Thoracic aorta (tissue), 2 donors: ENCODE results near the gene COL18A1. TPM values are rescaled to one million over a fixed set of nuclear protein-coding genes. Genes with fewer than 3 reads are reported as not detected.
A peak's percentile ranks its signal among the peaks of the same experiment; 100 is the strongest.

Experiments
- ATAC-seq: fragments of 150-250 bp; one replicate; pipeline ENCODE4 v1.8.0; 2017; ENCODE audit warnings: low read depth; ENCODE audit not compliant: insufficient number of reproducible peaks, low FRiP score
- DNase-seq: peaks from one replicate; pipeline ENCODE4 v3.0.0-alpha.2; 2020; ENCODE audit warnings: low spot score
- H3K27ac ChIP-seq, 2 donors: fragments of 200-600 bp; sonication (generic); 1 replicate in 1 of 2; 2 replicates in 1 of 2; pipeline ENCODE4 v1.5.1; 2016; ENCODE audit warnings: mild to moderate bottlenecking in 2 of 2, moderate library complexity in 2 of 2
- H3K27me3 ChIP-seq: fragments of 200-600 bp; sonication (generic); replicated peaks from 2 replicates; pipeline ENCODE4 v1.6.0; 2016; ENCODE audit warnings: mild to moderate bottlenecking; ENCODE audit not compliant: insufficient read depth
- H3K36me3 ChIP-seq: fragments of 200-600 bp; sonication (generic); one replicate; pipeline ENCODE4 v1.5.1; 2016
- H3K4me1 ChIP-seq, 2 donors: fragments of 200-600 bp; sonication (generic); 1 replicate in 1 of 2; 2 replicates in 1 of 2; pipeline versions ENCODE4 v1.5.1 to v1.6.0; 2016; ENCODE audit warnings: low read depth in 2 of 2, mild to moderate bottlenecking in 1 of 2; ENCODE audit not compliant: control insufficient read depth in 1 of 2
- H3K4me3 ChIP-seq: fragments of 200-600 bp; sonication (generic); 2 replicates; pipeline ENCODE4 v1.5.1; 2016; ENCODE audit warnings: mild to moderate bottlenecking
- H3K9me3 ChIP-seq: fragments of 200-600 bp; sonication (generic); 2 replicates; pipeline ENCODE4 v1.5.1; 2016
- total RNA-seq, 2 donors: library from RNA; depleted of rRNA; stranded (reverse); fragments of >200 nt; gene quantifications; one replicate each; pipeline versions ENCODE4 v1.1.0 to v1.2.3, GENCODE V29; 2016
- TF ChIP-seq, protein P1 (sequence below): fragments of 200-600 bp; sonication (generic); IDR thresholded peaks from one replicate; pipeline ENCODE4 v1.5.1; 2019; ENCODE audit warnings: antibody characterized with exemption

Gene COL18A1
- total RNA-seq, 2 donors from 2014 or later: 507 to 811 TPM

DNA sequence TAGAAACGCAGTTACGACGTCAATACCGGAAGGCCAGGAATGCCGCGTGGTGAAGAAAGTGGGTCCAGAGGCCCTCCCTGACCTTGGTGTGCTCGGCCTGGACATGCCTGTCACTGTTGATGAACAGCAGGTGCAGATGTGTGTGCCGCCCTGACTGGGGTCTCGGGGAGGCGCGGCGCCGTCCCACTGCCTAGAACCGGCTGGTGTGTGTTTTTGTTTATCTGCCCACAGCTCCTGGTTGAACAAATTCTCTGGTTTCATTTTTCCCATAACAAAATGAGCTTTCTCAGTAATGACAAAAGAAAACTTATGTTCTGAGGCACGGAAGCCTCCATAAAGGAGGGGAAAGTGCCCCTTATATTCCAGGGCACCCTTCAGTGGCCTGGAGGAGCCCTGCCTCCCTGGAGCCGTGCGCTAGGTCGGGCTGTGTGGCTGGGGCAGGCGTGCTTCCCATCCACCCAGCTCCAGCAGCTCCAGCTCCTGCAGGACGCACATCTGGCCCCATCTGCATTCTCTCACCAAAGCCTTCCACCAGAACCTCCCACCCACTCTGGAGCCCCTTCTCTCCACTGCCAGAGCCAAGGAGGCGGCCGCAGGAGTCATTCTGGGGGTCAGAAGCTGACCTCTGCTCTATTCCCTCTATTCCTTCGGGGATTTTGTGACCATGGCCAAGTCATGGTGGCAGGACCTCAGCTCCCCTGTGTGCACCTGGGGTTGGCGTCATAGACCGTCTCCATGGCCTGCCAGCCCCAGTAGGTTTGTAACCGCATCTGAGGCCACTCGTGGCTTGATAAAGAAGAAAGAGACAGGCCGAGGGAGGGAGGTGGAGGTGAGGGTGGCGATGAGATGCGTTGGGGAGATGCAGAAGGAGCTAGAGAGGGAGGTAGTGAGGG is 20.1 kb upstream of the COL18A1 start:
- H3K27me3 ChIP-seq: no peaks in the 10 kb centered on the region
- peaks cover 0 to 20% of the 10 kb centered on the region in 2 donors for H3K4me1 ChIP-seq
- DNase-seq (no peak), ATAC-seq (no peak)
- TF ChIP-seq, protein P1, sequence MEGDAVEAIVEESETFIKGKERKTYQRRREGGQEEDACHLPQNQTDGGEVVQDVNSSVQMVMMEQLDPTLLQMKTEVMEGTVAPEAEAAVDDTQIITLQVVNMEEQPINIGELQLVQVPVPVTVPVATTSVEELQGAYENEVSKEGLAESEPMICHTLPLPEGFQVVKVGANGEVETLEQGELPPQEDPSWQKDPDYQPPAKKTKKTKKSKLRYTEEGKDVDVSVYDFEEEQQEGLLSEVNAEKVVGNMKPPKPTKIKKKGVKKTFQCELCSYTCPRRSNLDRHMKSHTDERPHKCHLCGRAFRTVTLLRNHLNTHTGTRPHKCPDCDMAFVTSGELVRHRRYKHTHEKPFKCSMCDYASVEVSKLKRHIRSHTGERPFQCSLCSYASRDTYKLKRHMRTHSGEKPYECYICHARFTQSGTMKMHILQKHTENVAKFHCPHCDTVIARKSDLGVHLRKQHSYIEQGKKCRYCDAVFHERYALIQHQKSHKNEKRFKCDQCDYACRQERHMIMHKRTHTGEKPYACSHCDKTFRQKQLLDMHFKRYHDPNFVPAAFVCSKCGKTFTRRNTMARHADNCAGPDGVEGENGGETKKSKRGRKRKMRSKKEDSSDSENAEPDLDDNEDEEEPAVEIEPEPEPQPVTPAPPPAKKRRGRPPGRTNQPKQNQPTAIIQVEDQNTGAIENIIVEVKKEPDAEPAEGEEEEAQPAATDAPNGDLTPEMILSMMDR: no peak
- no peaks in the 10 kb centered on the region for H3K9me3 ChIP-seq
- H3K36me3 ChIP-seq: no peaks in the 10 kb centered on the region
- no peak overlapping the region for H3K4me3 ChIP-seq
- no peak overlapping the region for H3K27ac ChIP-seq

DNA sequence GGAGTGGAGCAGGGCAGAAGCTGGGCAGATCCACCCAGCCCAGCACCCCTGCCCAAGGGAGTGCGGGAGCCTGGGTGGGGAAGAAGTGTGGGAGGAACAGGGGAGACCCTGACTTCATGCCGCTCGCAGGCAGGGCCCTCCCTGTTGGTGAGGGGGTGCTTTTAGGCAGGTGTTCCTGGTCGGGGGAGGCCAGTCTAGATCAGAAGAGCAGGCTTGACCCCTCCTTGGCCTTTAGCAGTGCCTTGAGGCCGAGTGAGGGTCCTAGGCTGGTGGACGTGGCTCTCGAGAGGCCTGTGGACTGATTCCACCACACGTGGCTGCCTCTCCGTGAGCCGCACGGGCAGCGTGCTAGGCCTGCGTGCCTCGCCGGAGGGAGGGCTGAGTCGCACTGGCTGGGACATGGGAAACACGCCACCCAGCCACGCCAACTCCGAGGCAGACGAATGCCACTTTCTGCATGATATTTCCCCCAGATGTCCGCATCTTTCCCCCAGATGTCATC is 19.4 kb upstream of the COL18A1 start:
- Histone ChIP-seq H3K27me3 (no peaks in the 10 kb centered on the region), H3K36me3 (no peaks in the 10 kb centered on the region), H3K27ac (no peak overlapping the region), H3K4me3 (no peak overlapping the region), H3K4me1 (peaks cover 0 to 20% of the 10 kb centered on the region in 2 donors), H3K9me3 (no peaks in the 10 kb centered on the region)
- no peak for ATAC-seq
- DNase-seq: no peak
- TF ChIP-seq, protein P1: no peak

DNA sequence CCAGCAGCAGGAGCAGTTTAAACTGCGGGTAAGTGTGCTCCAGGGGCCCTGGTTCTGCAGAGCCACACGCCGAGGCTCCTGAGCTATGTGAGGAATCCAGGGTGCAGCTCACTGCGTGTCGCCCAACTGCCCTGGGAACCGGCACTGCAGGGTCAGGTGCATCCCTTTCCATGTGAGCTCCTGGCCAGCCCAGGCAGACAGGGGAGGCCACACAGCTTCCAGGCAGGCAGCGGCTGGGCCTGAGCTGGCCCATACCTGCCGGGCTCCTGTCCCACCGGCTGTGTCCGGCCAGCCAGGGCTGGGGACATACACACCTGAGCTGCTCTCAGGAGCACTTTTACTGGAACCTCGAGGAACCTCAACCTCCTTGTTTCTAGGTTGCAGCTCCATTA is 18.6 kb upstream of the COL18A1 start:
- H3K27me3 ChIP-seq: no peaks in the 10 kb centered on the region
- ATAC-seq (no peak), DNase-seq (no peak)
- no peak overlapping the region for H3K27ac ChIP-seq
- H3K4me3 ChIP-seq: no peak overlapping the region
- H3K4me1 ChIP-seq: peaks cover 0 to 20% of the 10 kb centered on the region in 2 donors
- H3K9me3 ChIP-seq: no peaks in the 10 kb centered on the region
- TF ChIP-seq, protein P1: no peak
- no peaks in the 10 kb centered on the region for H3K36me3 ChIP-seq

DNA sequence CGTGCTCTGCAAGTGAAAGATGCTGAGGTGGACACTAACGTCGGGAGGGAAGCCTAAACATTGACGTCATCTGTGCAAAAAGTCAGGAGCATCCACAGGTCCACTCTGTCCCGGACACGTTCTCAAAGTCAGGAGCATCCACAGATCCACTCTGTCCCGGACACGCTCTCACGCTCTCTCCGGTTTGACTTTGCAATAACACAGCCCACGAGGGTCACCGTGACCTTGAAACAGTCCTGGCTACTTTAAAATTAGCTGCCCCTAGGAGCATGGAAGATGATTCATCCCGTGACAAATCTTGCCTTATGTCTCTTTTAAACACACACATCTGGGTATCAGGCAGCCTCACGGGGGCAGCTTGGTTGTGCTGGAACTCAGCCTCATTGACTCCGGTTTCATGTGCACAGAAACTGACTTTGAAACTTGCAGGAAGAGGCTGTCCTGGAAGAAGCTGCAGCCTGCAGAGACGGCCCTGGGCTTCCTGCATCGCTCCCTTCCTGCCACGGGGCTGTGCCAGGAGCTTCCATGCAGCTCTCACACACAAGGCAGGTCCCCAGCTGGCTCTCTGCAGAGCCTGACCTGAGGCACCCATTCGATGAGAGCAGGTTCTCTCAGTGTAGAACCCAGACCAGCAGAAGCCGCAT is 18.1 kb upstream of the COL18A1 start:
- H3K36me3 ChIP-seq: no peaks in the 10 kb centered on the region
- no peak for DNase-seq
- TF ChIP-seq, protein P1: peak; percentile 31
- H3K27me3 ChIP-seq: no peaks in the 10 kb centered on the region
- H3K4me3 ChIP-seq: peak overlapping the region; percentile 5
- no peak for ATAC-seq
- H3K4me1 ChIP-seq: peaks cover 0 to 20% of the 10 kb centered on the region in 2 donors
- H3K27ac ChIP-seq: no peak overlapping the region
- no peaks in the 10 kb centered on the region for H3K9me3 ChIP-seq

DNA sequence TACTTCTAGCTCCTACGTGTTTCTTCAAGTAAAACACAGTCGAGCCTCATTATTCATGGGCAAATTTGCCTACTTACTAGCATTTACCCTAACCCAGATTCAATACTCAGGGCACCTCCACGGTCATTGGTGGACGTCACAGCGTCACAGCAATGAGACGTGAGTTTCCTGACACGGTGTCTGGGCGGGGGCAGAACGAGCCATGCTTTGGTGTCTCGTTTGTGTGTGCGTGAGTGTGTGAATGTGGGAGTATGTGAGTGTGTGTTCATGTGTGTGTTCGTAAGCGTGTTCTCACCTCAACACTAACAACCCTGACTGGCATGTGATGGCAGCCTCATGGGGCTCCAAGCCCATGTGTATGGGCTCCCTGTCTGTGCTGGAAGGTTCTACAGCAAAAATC is 17.5 kb upstream of the COL18A1 start:
- TF ChIP-seq, protein P1: no peak
- no peak overlapping the region for H3K27ac ChIP-seq
- H3K4me3 ChIP-seq: no peak overlapping the region
- no peaks in the 10 kb centered on the region for H3K27me3 ChIP-seq
- H3K36me3 ChIP-seq: no peaks in the 10 kb centered on the region
- no peaks in the 10 kb centered on the region for H3K9me3 ChIP-seq
- no peak for DNase-seq
- no peak for ATAC-seq
- H3K4me1 ChIP-seq: peaks cover 0 to 20% of the 10 kb centered on the region in 2 donors
